GM12891 (cell line): Measurements from ENCODE around the gene PGBD5.

Experiments used
- POLR2A ChIP-seq: IDR thresholded peaks from 2 replicates; pipeline ENCODE4 v1.6.1; 2011; ENCODE audit warnings: low read depth, low read length, control low read depth
- POLR2AphosphoS5 ChIP-seq: IDR thresholded peaks from 2 replicates; pipeline ENCODE4 v1.6.1; 2011; ENCODE audit warnings: low read depth, low read length, control low read depth
- POU2F2 ChIP-seq: IDR thresholded peaks from 2 replicates; pipeline ENCODE4 v1.6.1; 2011; ENCODE audit warnings: low read depth, mild to moderate bottlenecking, control low read depth, low read length, moderate library complexity
- SPI1 ChIP-seq: IDR thresholded peaks from 2 replicates; pipeline ENCODE4 v1.6.1; 2011; ENCODE audit warnings: low read depth, low read length, control low read depth
- TAF1 ChIP-seq: IDR thresholded peaks from 2 replicates; pipeline ENCODE4 v1.6.1; 2011; ENCODE audit warnings: low read depth, low read length, control low read depth

- TF ChIP-seq POLR2AphosphoS5 (no peak), POLR2A (no peak), TAF1 (no peak), POU2F2 (no peak), SPI1 (no peak)
Measured at GRCh38 chr1:230332575-230333066, 93.5 kb downstream of the PGBD5 start.
